Activated T-helper 1 cell treated with Interleukin-2 at 50 U/mL for 16 hours (primary cell): ENCODE results near the gene METTL9.
A peak's percentile ranks its signal among the peaks of the same experiment; 100 is the strongest.
"Not testable (repeated sequence)": the region's sequence is repeated elsewhere in the genome, so short reads cannot be mapped to it uniquely, and the experiment has no call there.

Experiments used
- DNase-seq: peaks from one replicate; pipeline ENCODE4 v3.0.0-alpha.2; 2020; ENCODE audit warnings: low read depth

METTL9 gene

DNA sequence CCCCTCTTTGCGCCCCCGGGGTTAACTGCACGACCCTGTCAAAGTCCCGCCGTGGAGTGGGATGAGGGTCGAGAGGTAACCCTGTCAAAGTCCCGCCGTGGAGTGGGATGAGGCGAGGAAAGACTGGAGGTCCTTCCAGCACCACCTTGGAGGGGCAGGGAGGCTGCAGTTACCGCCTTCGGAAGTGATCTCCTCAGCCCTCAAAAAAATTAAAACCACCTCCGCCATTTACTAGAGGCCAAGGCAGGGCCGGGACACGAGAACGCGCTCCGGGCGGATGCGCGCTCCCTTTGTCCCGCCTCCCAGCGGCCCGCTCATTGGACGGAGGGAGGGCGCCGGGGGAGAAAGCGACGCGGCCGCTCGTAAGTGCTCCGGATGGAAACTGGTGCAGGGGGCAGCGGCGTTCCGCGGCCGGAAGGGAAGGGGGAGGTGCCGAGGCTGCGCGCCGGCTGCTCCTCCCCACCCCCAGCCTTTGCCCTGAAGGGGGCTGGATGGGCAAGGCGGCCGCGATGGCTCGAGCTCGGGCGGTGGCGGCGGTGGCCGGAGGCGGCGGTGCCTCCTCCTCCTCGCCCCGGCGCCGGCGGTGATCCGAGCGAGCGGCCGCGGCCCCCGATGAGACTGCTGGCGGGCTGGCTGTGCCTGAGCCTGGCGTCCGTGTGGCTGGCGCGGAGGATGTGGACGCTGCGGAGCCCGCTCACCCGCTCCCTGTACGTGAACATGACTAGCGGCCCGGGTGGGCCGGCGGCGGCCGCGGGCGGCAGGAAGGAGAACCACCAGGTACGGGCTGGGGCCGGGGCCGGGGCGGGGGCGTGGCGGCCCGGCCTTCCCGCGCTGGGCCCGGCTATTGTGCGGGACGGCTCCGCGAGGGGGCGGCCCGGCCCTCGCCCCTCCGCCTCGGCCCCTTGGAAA lies at the start of gene METTL9:
TSS of gene METTL9 (plus strand) at position 456 of the 909 bp plus-strand sequence. CDS start at position 613, 157 bp downstream.
- peak; percentile 94 for DNase-seq

DNA sequence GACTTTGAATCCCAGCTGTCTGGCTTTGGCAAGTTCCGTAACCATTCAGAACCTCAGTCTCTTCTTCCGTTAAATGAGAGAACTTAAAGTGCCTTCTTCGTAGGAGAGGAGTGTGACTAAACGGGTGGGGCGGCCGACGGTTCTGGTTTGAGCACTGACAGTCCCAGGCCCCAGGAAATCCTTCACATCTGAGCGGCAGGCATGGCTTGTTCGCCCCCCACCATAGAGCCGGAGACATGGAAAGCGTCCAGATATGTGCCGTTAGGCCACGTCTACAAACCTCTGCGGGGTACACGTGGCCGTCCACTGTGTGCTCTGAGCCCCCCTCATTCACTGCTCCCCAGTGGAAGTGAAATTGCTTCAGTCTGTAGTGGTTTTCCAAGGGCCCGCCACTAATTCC lies 49.4 kb upstream of the METTL9 start:
- not testable (repeated sequence) for DNase-seq

GRCh38 chr16:21550435-21550834 lies 48.9 kb upstream of the METTL9 start:
- not testable (repeated sequence) for DNase-seq

- DNase-seq: not testable (repeated sequence)
Observed at GRCh38 chr16:21551076-21551475, 48.3 kb upstream of the METTL9 start.

DNA sequence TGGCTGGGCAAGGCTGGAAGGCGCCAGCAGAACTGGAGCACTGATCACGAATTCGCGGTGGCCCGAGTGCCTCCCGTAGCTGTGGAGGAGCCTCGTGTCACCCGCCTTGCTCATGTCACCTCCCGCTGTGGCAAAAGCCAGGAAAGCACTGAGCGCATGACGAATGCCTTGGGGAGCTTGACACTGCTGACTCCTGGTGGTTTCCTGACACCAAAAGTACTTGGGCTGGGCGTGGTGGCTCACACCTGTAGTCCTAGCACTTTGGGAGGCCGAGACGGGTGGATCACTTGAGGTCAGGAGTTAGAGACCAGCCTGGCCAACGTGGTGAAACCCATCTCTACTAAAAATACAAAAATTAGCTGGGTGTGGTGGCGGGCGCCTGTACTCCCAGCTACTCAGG lies 47.8 kb upstream of the METTL9 start:
- not testable (repeated sequence) for DNase-seq

DNA sequence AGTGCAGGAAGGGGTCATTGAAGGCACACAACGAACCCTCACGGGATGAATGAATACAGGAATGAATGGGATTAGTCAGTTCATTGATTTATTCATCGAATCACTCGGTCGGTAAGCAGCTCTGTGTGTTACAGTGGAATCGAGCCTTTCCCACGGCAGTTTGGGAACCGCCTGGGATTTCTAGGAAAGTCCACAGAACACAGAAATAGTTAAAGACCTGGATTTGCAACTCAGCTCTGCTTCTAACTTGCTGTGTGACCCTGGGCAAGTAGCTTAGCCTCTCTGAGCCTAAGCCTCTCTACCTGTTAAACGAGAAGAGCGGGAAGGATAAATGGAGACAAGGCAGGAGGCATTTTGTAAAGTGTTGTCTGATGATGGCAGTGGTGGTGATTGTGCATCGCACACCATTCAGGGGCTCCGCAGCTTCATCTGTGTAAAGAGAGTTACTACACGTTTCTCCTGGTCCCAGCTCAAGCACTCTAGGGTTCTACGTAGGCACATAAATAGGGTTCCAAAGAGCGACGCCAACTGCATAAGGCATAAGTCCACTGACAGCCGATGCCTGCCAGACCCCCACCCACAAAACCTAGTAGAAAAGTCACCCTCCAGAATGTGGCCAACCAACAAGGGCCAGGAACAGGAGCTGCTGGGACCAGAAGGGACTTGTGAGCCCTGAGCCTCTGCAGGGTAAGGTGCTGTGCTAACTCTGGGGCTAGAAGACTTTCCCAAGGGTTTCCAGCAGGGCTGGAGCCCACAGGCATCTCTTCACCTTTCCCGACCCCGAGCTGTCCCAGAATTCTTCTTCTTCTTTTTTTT lies 45.7 kb upstream of the METTL9 start:
- DNase-seq: not testable (repeated sequence)

DNA sequence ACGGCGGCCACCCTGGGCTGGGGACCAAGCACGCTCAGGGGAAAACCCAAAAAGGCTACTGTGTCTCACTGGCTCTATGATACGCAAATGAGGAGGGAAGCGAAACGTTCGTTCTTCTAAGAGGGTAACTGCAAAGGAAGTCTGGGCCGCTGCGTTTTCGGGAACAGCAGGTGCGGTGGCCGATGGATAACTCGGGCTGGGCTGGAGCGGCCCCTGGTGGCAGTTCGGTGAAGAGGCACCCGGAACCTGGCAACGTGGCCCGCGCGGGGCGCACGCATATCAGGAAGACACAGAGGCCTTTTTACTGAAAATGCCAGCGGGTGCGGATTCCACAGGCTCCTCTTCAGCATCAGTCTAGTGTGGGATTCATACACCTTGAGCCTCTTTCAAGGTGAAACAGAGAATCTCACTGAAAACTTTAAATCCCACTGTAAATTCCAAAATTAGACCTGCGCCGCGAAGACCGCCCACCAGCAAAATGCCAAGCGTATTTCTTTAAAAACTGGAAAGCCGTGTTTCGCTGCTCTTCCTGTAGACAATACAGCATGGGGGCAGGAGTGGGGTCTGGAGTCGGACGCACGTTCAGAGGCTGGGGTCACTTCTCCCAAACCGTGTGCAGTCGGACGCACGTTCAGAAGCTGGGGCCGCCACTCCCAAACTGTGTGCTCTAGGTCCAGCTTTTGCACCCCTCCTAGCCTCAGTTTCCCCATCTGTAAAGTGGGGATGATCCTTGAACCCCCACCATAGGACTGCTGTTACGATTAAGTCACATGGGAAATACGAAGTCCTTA lies 44.4 kb upstream of the METTL9 start:
- DNase-seq: peak; percentile 80

DNA sequence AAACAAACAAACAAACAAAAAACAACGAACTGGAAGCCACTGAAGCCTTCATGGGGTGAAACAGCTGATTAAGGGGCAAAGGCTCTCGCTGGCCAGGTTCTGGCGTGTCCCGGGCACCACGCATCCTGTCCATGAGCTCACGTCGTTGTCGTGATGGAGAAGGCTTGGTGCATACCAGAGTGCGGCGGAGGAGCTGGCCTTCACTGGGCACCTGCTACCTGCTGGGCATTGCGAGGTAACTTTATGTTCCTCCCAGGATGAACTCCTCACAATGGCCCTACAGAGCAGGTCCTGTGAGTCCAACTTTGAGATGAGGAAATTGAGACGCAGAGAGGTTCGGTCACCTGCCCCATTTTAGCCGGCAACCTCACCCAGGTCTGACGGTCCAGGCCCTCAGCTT lies 43.8 kb upstream of the METTL9 start:
- not testable (repeated sequence) for DNase-seq

DNA sequence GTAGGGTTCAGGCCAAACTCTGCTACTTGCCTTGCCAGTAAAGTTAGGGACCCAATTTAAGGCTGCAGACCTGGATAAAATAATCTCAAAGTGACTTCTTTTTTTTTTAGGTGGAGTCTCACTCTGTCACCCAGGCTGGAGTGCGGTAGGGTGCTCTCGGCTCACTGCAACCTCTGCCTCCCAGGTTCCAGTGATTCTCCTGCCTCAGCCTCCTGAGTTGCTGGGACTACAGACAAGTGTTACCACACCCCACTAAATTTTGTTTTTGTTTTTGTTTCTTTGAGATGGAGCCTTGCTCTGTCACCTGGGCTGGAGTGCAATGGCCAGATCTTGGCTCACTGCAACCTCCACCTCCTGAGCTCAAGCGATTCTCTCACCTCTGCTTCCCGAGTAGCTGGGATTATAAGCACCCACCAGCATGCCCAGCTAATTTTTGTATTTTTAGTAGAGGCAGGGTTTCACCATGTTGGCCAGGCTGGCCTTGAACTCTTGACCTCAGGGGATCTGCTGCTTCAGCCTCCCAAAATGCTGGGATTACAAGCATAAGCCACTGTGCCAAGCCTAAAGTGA lies 43.3 kb upstream of the METTL9 start:
- DNase-seq: not testable (repeated sequence)

- DNase-seq: not testable (repeated sequence)
Observed at GRCh38 chr16:21556651-21557241, 42.6 kb upstream of the METTL9 start.

DNA sequence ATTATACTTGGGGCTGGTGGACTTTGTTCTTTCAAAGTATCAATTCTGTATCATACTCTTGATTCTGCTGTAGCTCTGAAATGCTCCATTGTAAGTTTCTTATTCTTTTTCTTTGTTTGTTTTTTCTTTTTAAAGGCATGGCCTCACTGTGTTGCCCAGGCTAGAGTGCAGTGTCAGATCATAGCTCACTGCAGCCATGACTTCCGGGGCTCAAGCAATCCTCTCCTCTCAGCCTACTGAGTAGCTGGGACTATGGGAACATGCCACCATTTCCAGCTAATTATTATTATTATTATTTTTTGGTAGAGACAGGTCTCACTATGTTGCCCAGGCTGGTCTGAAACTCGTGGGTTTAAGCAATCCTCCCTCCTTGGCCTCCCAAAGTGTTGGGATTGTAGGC lies 38.9 kb upstream of the METTL9 start:
- no peak for DNase-seq

GRCh38 chr16:21563676-21564075 lies 35.7 kb upstream of the METTL9 start:
- DNase-seq: no peak

DNA sequence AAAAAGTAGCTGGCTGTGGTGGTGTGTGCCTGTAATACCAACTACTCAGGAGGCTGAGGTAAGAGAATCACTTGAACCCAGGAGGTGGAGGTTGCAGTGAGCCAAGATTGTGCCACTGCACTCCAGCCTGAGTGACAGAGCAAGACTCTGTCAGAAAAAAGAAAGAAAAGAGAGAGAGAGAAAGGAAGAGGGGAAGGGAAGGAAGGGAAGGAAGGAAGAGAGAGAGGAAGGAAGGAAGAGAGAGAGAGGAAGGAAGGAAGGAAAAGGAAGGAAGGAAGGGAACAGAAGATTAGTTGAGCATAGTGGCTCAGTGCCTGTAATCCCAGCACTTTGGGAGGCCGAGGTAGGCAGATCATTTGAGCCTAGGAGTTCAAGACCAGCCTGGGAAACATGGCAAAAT lies 35.0 kb upstream of the METTL9 start:
- DNase-seq: not testable (repeated sequence)

GRCh38 chr16:21565507-21565860 lies 33.9 kb upstream of the METTL9 start:
- no peak for DNase-seq

DNA sequence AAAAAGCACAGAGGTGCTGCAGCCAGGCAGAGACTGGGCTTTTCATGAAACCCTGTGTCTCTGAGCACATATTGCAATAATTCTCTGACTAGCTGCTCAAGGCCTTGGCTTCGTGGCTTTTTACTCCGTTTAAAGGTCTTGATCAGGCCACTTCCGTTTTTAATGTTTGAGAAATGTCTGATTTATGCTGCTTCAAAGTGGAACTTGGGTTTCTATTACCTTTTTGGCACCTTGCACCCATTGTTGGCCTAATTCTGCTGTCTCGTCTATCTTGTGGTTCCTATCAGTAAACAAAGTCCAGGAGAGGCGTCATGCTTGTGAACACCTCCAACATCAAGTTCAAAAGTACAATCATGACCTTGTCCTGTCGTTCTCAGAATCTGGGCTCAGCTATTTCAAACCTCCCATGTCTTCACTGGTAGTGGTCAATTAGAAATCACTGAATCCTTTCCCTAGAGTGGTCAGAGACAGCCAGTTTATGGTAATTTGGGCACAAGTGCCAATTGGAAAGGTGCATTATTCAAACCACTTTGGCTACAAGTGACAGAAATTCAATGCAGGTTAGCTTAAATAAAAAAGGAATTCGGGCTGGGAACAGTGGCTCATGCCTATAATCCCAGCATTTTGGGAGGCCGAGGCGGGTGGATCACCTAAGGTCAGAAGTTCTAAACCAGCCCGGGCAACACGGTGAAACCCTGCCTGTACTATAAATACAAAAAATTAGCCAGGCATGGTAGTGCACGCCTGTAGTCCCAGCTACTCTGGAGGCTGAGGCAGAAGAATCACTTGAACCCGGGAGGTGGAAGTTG lies 33.3 kb upstream of the METTL9 start:
- DNase-seq: no peak

DNA sequence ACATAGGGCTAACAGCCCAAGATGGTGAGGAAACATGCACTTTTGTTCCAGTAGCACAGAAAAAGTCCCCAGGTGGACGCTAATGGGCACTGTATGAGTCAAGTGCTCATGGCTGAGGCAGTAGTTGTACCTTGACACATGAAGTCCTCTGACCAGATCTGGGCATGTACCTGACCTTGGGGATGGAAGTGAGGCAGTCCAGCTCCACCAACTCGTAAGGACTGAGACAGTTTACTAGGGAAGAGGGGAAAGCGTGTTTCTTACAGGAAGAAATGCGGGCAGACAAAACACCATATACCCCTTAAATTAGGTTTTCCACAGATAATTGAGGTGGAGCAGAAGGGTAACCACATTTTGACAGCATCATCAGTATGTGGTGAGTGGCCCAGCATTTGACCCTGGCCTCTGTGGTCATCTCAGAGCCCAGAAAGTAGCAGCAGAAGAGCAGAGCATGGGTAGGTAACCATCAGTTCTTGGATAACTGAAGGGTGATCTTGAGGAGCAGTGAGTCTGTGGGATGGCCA lies 32.4 kb upstream of the METTL9 start:
- no peak for DNase-seq

- DNase-seq: not testable (repeated sequence)
Observed at GRCh38 chr16:21567496-21567895, 31.9 kb upstream of the METTL9 start.

DNA sequence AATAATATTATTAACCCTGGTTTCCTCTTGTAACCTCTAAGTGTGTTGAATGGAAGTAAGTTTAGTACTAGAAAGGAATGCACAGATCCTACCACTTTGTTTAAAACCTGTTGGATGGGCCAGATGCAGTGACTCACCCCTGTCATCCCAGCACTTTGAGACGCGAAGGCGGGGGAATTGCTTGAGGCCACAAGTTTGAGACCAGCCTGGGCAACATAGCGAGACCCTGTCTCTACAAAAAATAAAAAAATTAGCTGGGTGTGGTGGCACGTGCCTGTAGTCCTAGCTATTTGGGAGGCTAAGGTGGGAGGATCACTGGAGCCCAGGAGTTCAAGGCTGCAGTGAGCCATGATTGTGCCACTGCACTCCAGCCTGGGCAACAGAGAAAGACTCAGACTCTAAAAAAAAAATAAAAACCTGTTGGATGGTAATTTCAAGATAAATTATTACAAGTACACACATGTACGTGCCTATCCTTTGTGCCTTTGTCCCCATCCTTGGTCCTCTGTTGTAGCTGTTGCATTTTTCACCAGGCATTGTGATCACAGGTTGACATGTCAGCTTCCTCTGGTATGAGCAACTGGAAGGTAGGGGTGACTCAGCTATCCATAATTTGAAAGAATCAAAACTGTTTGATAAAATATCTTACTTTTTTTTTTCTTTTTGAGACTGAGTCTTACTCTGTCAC lies 30.7 kb upstream of the METTL9 start:
- no peak for DNase-seq

DNA sequence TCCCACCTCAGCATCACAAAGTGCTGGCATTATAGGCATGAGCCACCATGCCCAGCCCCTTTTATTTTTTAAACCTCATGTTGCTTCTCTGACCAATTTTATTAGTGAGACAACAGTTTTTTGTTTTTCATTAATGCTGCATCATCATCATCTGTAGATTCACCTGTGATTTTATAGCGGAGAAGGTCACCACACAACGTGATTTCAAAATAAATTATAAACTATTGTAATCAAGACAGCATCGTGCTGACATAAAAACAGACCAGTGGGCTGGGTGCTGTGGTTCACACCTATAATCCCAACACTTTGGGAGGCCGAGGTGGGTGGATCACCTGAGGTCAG lies 28.7 kb upstream of the METTL9 start:
- no peak for DNase-seq

DNA sequence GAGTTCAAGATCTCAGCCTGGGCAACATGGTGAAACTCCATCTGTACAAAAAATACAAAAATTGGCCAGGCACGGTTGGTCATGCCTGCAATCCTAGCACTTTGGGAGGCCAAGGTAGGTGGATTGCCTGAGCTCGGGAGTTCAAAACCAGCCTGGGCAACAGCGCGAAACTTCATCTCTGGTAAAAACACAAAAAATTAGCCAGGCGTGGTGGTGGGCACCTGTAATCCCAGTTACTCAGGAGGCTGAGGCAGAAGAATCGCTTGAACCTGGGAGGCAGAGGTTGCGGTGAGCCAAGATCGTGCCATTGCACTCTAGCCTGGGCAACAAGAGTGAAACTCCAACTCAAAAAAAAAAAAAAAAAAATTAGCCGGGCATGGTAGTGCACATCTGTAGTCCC lies 25.9 kb upstream of the METTL9 start:
- DNase-seq: not testable (repeated sequence)
